ENCODE data around the gene PLXNA2. TPM values are rescaled to one million over a fixed set of nuclear protein-coding genes. Genes with fewer than 3 reads are reported as not detected.

Gene PLXNA2
- total and polyA plus RNA-seq, 2 of the 8 experiments (the other 6 are each of a cell fraction or from before 2014, with no cell fraction given): 0.33 to 1.5 TPM

DNA sequence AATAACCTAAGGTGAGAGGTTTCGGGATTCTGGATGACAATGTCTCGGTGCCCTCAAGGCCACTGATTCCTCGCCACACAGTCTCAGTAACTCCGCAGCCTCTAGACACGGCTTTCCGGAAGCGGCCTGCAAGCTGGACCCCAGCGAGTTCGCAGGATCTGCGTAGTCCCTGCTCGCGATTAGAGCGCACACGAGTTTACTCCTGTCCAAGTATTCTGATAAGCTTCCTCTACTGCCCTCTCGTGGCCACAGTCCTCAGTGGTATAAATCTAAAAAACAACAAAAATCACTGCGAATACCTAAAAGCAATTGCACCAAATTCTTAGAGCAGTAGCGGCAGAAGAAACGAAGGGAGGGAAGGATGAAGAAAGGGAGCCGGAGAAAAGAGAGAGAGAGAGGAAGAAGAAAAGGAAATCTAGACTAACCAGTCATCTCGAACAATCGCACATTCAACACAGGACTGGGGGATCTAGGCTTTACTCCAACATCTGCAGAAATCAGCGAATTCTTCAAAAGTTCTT is 1.1 kb upstream of the PLXNA2 start (continued):
- TF ChIP-seq CTCF (IDR thresholded peaks at IDR 0.05; ENCODE audit: control extremely low read depth in 1 of 3, insufficient read depth in 1 of 3, low read depth in 1 of 3, low read length in 3 of 3) (peak; percentile 21 to 78 (median 76)), POLR2AphosphoS5 (IDR thresholded peaks at IDR 0.05; ENCODE audit: low read depth, low read length) (no peak), TEAD4 (IDR thresholded peaks at IDR 0.05; ENCODE audit: low read depth, low read length) (no peak), SIN3A (conservative IDR thresholded peaks at IDR 0.05 in 1 of 2, IDR thresholded peaks at IDR 0.05 in 1 of 2; ENCODE audit: low read depth in 1 of 2, low read length in 2 of 2) (0 out of 4 replicates have a peak, but pooled peaks of 1 of the 2 experiments have one; percentile 31), TCF12 (IDR thresholded peaks at IDR 0.05; ENCODE audit: low read depth, low read length) (no peak)
